Loucy (cell line): ENCODE data around the gene PAX7.

Source experiments
- H2AFZ ChIP-seq: fragments of 200-600 bp; sonication (generic); 2 replicates; pipeline ENCODE4 v1.6.0; 2016; ENCODE audit warnings: antibody characterized with exemption, mild to moderate bottlenecking, low read length, moderate library complexity
- H3F3A ChIP-seq: fragments of 200-600 bp; 2 replicates; pipeline ENCODE4 v1.6.0; 2016; ENCODE audit warnings: antibody characterized with exemption, low read depth, mild to moderate bottlenecking
- H3K27me3 ChIP-seq: fragments of 200-600 bp; sonication (generic); 2 replicates; pipeline ENCODE4 v1.6.1; 2014; ENCODE audit warnings: low read length, mild to moderate bottlenecking; ENCODE audit not compliant: insufficient read depth, poor library complexity, severe bottlenecking
- H3K36me3 ChIP-seq: fragments of 200-600 bp; sonication (generic); 2 replicates; pipeline ENCODE4 v1.6.1; 2016; ENCODE audit warnings: low read length; ENCODE audit not compliant: insufficient read depth
- H3K4me1 ChIP-seq: fragments of 200-600 bp; sonication (generic); 2 replicates; pipeline ENCODE4 v1.5.1; 2014; ENCODE audit warnings: low read length, mild to moderate bottlenecking; ENCODE audit not compliant: insufficient read depth, poor library complexity, severe bottlenecking
- H3K4me2 ChIP-seq: fragments of 200-600 bp; sonication (generic); 2 replicates; pipeline ENCODE4 v1.6.0; 2014; ENCODE audit warnings: antibody characterized with exemption, low read length, low read depth, mild to moderate bottlenecking; ENCODE audit not compliant: poor library complexity, severe bottlenecking
- H3K4me3 ChIP-seq: fragments of 200-600 bp; sonication (generic); 2 replicates; pipeline ENCODE4 v1.5.1; 2014; ENCODE audit warnings: low read length, mild to moderate bottlenecking, mixed read lengths; ENCODE audit not compliant: poor library complexity, severe bottlenecking
- H3K79me2 ChIP-seq: fragments of 200-600 bp; sonication (generic); 2 replicates; pipeline ENCODE4 v1.6.1; 2014; ENCODE audit warnings: low read length; ENCODE audit not compliant: insufficient read depth
- H3K9ac ChIP-seq: fragments of 200-600 bp; sonication (generic); 2 replicates; pipeline ENCODE4 v1.6.0; 2014; ENCODE audit warnings: mild to moderate bottlenecking, low read depth, low read length, moderate library complexity; ENCODE audit not compliant: poor library complexity, severe bottlenecking
- H3K9me2 ChIP-seq: fragments of 200-600 bp; sonication (generic); replicated peaks from 2 replicates; pipeline ENCODE4 v1.6.1; 2016; ENCODE audit warnings: low read depth, low read length, mixed read lengths
- H3K9me3 ChIP-seq: fragments of 200-600 bp; sonication (generic); 2 replicates; pipeline ENCODE4 v1.6.1; 2014; ENCODE audit warnings: mild to moderate bottlenecking, antibody characterized with exemption, low read length, low read depth; ENCODE audit not compliant: insufficient read depth
- H4K20me1 ChIP-seq: fragments of 200-600 bp; sonication (generic); 2 replicates; pipeline ENCODE4 v1.6.0; 2014; ENCODE audit warnings: antibody characterized with exemption, low read length, mild to moderate bottlenecking; ENCODE audit not compliant: insufficient read depth, poor library complexity, severe bottlenecking
- EZH2phosphoT487 ChIP-seq: fragments of 200-600 bp; IDR thresholded peaks from 2 replicates; pipeline ENCODE4 v1.6.1; 2018; ENCODE audit warnings: antibody characterized with exemption, mild to moderate bottlenecking, moderate library complexity, borderline replicate concordance
- TF ChIP-seq, protein P1 (sequence below): fragments of 200-600 bp; sonication (generic); conservative IDR thresholded peaks from 2 replicates; pipeline ENCODE4 v1.5.1; 2014; ENCODE audit warnings: mild to moderate bottlenecking, antibody characterized with exemption, low read length

Gene PAX7

DNA sequence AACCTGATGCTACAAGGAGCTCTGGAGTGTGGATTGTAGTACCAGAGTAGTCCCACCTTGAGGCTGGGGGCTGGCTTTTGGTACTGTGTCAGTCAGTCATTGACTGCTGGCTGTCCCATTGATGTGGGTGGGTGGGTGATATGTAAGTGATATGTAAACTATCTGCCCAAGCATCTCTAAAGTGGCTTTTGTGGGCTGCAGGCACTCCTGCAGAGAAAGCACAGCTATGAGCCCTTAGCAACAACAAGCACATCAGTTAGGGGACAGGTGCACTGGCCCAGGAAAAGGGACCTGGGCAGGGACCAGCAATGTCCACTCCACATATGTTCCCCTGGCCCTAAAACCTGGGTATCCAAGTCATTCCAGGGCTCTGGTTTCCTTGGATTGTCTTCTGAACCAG is 118.9 kb downstream of the PAX7 start:
- Histone ChIP-seq H3K36me3 (no peaks in the 10 kb centered on the region), H3K4me3 (no peak overlapping the region), H3K79me2 (no peaks in the 10 kb centered on the region), H3K4me1 (no peaks in the 10 kb centered on the region), H3K4me2 (no peak overlapping the region), H3F3A (no peaks in the 10 kb centered on the region), H3K9ac (no peak overlapping the region), H3K9me2 (no peaks in the 10 kb centered on the region), H3K9me3 (no peaks in the 10 kb centered on the region), H3K27me3 (no peaks in the 10 kb centered on the region), H4K20me1 (no peaks in the 10 kb centered on the region), H2AFZ (no peak overlapping the region)
- no peak for TF ChIP-seq EZH2phosphoT487
- TF ChIP-seq, protein P1, sequence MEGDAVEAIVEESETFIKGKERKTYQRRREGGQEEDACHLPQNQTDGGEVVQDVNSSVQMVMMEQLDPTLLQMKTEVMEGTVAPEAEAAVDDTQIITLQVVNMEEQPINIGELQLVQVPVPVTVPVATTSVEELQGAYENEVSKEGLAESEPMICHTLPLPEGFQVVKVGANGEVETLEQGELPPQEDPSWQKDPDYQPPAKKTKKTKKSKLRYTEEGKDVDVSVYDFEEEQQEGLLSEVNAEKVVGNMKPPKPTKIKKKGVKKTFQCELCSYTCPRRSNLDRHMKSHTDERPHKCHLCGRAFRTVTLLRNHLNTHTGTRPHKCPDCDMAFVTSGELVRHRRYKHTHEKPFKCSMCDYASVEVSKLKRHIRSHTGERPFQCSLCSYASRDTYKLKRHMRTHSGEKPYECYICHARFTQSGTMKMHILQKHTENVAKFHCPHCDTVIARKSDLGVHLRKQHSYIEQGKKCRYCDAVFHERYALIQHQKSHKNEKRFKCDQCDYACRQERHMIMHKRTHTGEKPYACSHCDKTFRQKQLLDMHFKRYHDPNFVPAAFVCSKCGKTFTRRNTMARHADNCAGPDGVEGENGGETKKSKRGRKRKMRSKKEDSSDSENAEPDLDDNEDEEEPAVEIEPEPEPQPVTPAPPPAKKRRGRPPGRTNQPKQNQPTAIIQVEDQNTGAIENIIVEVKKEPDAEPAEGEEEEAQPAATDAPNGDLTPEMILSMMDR, result no peak

- Histone ChIP-seq H3F3A (no peaks in the 10 kb centered on the region), H3K9me2 (no peaks in the 10 kb centered on the region), H4K20me1 (no peaks in the 10 kb centered on the region), H3K27me3 (no peaks in the 10 kb centered on the region), H2AFZ (no peak overlapping the region), H3K36me3 (no peaks in the 10 kb centered on the region), H3K9ac (no peak overlapping the region), H3K79me2 (no peaks in the 10 kb centered on the region), H3K4me1 (no peaks in the 10 kb centered on the region), H3K4me2 (no peak overlapping the region), H3K9me3 (no peaks in the 10 kb centered on the region), H3K4me3 (no peak overlapping the region)
- TF ChIP-seq, protein P1, result no peak
- TF ChIP-seq EZH2phosphoT487, result no peak
Observed at GRCh38 chr1:18750600-18750999, 120.0 kb downstream of the PAX7 start.

- Histone ChIP-seq H3K9me2 (no peaks in the 10 kb centered on the region), H3K4me1 (no peaks in the 10 kb centered on the region), H3F3A (no peaks in the 10 kb centered on the region), H4K20me1 (no peaks in the 10 kb centered on the region), H3K4me2 (no peak overlapping the region), H3K9ac (no peak overlapping the region), H3K4me3 (no peak overlapping the region), H3K27me3 (no peaks in the 10 kb centered on the region), H3K36me3 (no peaks in the 10 kb centered on the region), H3K79me2 (no peaks in the 10 kb centered on the region), H2AFZ (no peak overlapping the region), H3K9me3 (no peaks in the 10 kb centered on the region)
- TF ChIP-seq, protein P1, result no peak
- TF ChIP-seq EZH2phosphoT487, result no peak
Observed at GRCh38 chr1:18751425-18751824, 120.8 kb downstream of the PAX7 start.
